ENCODE measurements around the gene IFNA7.

- TF ChIP-seq POLR2A (IDR thresholded peaks at IDR 0.05; ENCODE audit: low read length) (no peak), GATA1 (IDR thresholded peaks at IDR 0.05; ENCODE audit: low read depth, low read length) (no peak)
Measured at GRCh38 chr9:21239911-21240310, 37.9 kb upstream of the IFNA7 start, which contains the start of gene IFNA14.

Data from erythroblast (primary cell).